Cardiac muscle cell (in vitro differentiated cells and primary cell): ENCODE measurements around the gene SHLD1. TPM values are rescaled to one million over a fixed set of nuclear protein-coding genes. Genes with fewer than 3 reads are reported as not detected.

Experiments
- DNase-seq, 2 donors: peaks; one replicate each; pipeline versions ENCODE4 v3.0.0 to v3.0.0-alpha.2; 2010 to 2017; ENCODE audit warnings: low read depth in 1 of 2, low spot score in 1 of 2
- H3K27ac ChIP-seq: fragments of 200-600 bp; sonication (generic); 2 replicates; pipeline ENCODE4 v1.5.1; 2016
- H3K27me3 ChIP-seq: fragments of 200-600 bp; sonication (generic); 2 replicates; pipeline ENCODE4 v1.6.0; 2016; ENCODE audit warnings: control low read depth
- H3K36me3 ChIP-seq: fragments of 200-600 bp; sonication (generic); 2 replicates; pipeline ENCODE4 v1.5.1; 2016; ENCODE audit warnings: control low read depth
- H3K4me1 ChIP-seq: fragments of 200-600 bp; sonication (generic); 2 replicates; pipeline ENCODE4 v1.8.1; 2017; ENCODE audit warnings: low read depth, mild to moderate bottlenecking, mixed run types
- H3K4me3 ChIP-seq: fragments of 200-600 bp; sonication (generic); 2 replicates; pipeline ENCODE4 v1.5.1; 2016; ENCODE audit warnings: mild to moderate bottlenecking
- H3K9me3 ChIP-seq: fragments of 200-600 bp; sonication (generic); 2 replicates; pipeline ENCODE4 v1.5.1; 2017; ENCODE audit warnings: low read depth, mild to moderate bottlenecking, control low read depth
- polyA plus RNA-seq: library from polyadenylated mRNA; unstranded; fragments of >200 nt; fragmentation: Nextera tagmentation; extraction: Ambion mirVana; gene quantifications from 2 replicates; pipeline ENCODE4 v1.2.1, GENCODE V29; 2016
- total RNA-seq: library from RNA; depleted of rRNA; stranded (reverse); fragments of >200 nt; gene quantifications from 2 replicates; pipeline ENCODE4 v1.2.3, GENCODE V29; 2016
- TF ChIP-seq, protein P1 (sequence below): IDR thresholded peaks from 2 replicates; pipeline ENCODE4 v1.5.1; 2012; ENCODE audit warnings: low read depth, mild to moderate bottlenecking, low read length

SHLD1 gene
- total and polyA plus RNA-seq, 2 experiments from 2014 or later, result 3.4 to 10.9 TPM

DNA sequence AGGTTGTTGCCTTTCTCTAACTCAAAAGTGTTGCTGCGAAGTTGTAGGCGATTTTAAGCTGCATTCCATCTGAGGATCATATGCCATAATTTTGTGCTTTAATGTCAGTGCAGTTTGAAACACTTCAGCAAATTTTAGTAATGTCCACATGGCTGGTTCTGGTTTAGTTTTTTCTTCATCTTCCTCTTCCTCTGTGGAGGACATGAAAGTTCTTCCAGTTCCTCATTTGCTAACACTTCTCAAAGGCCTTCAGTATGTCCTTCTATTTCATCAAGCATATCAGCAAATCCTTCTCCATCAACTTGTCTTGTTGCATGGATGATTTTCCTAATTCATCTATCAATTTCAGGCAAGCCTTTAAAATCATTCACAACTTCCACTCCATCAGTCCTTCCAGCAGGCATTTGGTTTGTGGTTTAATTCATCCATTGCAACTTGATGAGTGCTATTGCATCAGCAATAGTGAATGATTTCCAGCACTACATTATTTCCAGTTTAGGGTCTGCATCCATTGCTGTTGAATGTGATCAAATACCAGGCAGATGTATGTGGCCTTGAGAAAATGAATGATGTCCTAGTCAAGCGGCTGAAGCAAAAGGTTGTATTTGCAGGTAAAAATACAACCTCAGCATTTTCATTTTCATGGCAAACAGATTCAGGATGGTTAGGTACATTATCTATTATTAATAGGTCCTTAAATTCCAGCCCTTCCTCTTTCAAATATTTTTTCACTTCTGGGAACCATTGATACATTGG, 20.2 kb downstream of the SHLD1 start:
- H3K4me1 ChIP-seq, result no peaks in the 10 kb centered on the region
- H3K9me3 ChIP-seq, result no peaks in the 10 kb centered on the region
- TF ChIP-seq, protein P1, sequence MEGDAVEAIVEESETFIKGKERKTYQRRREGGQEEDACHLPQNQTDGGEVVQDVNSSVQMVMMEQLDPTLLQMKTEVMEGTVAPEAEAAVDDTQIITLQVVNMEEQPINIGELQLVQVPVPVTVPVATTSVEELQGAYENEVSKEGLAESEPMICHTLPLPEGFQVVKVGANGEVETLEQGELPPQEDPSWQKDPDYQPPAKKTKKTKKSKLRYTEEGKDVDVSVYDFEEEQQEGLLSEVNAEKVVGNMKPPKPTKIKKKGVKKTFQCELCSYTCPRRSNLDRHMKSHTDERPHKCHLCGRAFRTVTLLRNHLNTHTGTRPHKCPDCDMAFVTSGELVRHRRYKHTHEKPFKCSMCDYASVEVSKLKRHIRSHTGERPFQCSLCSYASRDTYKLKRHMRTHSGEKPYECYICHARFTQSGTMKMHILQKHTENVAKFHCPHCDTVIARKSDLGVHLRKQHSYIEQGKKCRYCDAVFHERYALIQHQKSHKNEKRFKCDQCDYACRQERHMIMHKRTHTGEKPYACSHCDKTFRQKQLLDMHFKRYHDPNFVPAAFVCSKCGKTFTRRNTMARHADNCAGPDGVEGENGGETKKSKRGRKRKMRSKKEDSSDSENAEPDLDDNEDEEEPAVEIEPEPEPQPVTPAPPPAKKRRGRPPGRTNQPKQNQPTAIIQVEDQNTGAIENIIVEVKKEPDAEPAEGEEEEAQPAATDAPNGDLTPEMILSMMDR, result no peak
- peak in 1 of 2 donors; percentile 21 for DNase-seq
- no peaks in the 10 kb centered on the region for H3K36me3 ChIP-seq
- no peaks in the 10 kb centered on the region for H3K27me3 ChIP-seq
- no peak overlapping the region for H3K4me3 ChIP-seq
- H3K27ac ChIP-seq, result no peak overlapping the region

DNA sequence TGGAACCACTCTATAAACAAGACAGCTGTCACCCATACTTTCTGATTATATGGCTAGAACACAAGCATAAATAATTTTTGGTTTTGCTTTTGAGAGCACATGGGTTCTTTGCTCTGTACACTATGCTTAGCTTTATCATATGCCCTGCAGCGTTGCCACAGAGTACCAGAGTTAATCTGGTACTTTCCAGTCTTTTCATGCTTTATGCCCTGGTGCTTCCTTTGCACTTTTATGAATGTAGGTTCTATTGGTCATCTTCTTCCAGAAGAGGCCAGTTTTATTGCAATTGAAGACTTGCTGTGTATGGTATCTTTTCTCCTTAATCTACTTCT, 20.8 kb downstream of the SHLD1 start:
- Histone ChIP-seq H3K27ac (no peak overlapping the region), H3K4me3 (no peak overlapping the region), H3K4me1 (no peaks in the 10 kb centered on the region), H3K27me3 (no peaks in the 10 kb centered on the region), H3K36me3 (no peaks in the 10 kb centered on the region), H3K9me3 (no peaks in the 10 kb centered on the region)
- TF ChIP-seq, protein P1, result no peak
- DNase-seq, result no peak

DNA sequence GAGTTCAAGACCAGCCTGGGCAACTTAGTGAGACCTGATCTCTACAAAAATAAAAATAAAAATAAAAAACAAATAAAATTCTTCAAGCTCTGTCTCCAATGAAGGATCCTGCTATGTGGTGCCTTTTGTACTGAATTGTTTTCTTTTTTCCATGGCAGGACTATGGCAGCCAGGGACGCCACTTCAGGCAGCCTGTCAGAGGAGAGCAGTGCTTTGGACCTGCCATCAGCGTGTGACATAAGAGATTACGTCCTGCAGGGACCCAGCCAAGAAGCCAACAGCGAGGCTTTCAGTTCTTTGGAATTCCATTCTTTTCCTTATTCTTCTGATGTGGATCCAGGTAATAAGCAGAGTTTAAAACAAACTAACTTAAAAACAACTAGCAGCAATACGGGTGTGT, 22.5 kb downstream of the SHLD1 start:
- DNase-seq, result no peak
- H3K9me3 ChIP-seq, result no peaks in the 10 kb centered on the region
- H3K4me1 ChIP-seq, result no peaks in the 10 kb centered on the region
- TF ChIP-seq, protein P1, result no peak
- no peak overlapping the region for H3K4me3 ChIP-seq
- H3K27ac ChIP-seq, result no peak overlapping the region
- H3K27me3 ChIP-seq, result no peaks in the 10 kb centered on the region
- no peaks in the 10 kb centered on the region for H3K36me3 ChIP-seq

DNA sequence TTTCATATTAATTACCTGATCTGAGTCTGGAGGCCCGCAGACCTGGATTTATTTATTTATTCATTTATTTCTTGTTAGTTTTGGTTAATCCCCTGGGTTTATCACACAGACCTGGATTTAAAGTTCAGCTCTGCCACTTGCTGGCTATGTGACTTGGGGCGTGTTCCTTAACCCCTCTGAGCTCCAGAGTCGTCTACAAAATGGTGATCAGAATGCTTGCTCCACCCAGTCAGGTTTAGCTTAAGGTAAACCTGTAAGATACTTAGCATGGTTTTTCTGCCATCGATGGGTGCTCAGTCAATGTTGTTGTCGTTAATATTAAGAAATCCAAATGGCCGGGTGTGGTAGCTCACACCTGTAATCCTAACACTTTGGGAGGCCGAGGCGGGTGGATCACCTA, 23.4 kb downstream of the SHLD1 start:
- TF ChIP-seq, protein P1, result no peak
- Histone ChIP-seq H3K9me3 (no peaks in the 10 kb centered on the region), H3K27me3 (no peaks in the 10 kb centered on the region), H3K4me3 (no peak overlapping the region), H3K36me3 (no peaks in the 10 kb centered on the region), H3K4me1 (no peaks in the 10 kb centered on the region), H3K27ac (no peak overlapping the region)
- no peak for DNase-seq

DNA sequence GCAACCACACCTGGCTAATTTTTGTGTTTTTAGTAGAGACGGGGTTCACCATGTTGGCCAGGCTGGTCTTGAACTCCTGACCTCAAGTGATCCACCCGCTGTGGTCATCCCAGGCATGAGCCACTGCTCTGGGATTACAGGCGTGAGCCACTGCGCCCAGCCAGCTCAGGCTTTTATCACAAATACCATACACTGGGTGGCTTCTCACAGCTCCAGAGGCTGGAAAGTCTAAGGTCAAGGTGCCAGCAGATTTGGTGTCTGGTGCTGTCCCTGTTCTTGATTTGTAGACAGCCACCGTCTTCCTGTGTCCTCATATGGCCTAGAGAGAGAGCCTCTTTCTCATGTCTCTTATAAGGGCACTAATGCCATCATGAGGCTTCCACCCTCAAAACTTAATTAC, 25.9 kb downstream of the SHLD1 start:
- no peak overlapping the region for H3K4me3 ChIP-seq
- H3K36me3 ChIP-seq, result no peaks in the 10 kb centered on the region
- no peaks in the 10 kb centered on the region for H3K9me3 ChIP-seq
- no peaks in the 10 kb centered on the region for H3K27me3 ChIP-seq
- DNase-seq, result no peak
- TF ChIP-seq, protein P1, result no peak
- H3K27ac ChIP-seq, result no peak overlapping the region
- no peaks in the 10 kb centered on the region for H3K4me1 ChIP-seq
